HL-60 (cell line): Measurements from ENCODE around the gene NME5.

ENCODE experiments used
- GABPA ChIP-seq: IDR thresholded peaks from 2 replicates; pipeline ENCODE4 v1.6.1; 2012; ENCODE audit warnings: low read depth
- POLR2AphosphoS5 ChIP-seq: IDR thresholded peaks from 2 replicates; pipeline ENCODE4 v1.6.1; 2012; ENCODE audit warnings: low read depth
- SPI1 ChIP-seq: IDR thresholded peaks from 2 replicates; pipeline ENCODE4 v1.6.1; 2012; ENCODE audit warnings: low read depth, mild to moderate bottlenecking, borderline replicate concordance
- TF ChIP-seq, protein P1 (sequence below): IDR thresholded peaks from one replicate; pipeline ENCODE4 v1.5.1; 2011; ENCODE audit warnings: low read length, control low read depth, inconsistent platforms; ENCODE audit not compliant: insufficient read depth
- TF ChIP-seq, protein P2 (sequence below): IDR thresholded peaks from 2 replicates; pipeline ENCODE4 v1.6.1; 2012; ENCODE audit warnings: low read depth; ENCODE audit not compliant: insufficient replicate concordance

DNA sequence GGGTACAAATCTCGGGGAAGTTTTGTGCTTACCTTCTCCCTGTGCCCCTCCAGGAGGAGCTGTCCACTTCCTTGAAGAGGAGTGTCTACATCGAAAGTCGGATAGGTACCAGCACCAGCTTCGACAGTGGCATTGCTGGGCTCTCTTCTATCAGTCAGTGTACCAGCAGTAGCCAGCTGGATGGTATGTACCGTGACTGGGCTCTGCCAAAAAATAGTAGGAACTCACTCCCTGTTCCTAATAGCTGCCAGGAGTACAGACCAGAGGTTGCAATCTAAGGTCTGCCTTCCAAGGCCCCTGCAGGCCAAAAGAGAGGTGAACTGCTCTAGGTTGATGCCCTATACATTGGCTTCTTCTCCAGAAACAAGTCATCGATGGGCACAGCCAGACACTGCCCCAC, 43.6 kb upstream of the NME5 start:
- TF ChIP-seq, protein P1, sequence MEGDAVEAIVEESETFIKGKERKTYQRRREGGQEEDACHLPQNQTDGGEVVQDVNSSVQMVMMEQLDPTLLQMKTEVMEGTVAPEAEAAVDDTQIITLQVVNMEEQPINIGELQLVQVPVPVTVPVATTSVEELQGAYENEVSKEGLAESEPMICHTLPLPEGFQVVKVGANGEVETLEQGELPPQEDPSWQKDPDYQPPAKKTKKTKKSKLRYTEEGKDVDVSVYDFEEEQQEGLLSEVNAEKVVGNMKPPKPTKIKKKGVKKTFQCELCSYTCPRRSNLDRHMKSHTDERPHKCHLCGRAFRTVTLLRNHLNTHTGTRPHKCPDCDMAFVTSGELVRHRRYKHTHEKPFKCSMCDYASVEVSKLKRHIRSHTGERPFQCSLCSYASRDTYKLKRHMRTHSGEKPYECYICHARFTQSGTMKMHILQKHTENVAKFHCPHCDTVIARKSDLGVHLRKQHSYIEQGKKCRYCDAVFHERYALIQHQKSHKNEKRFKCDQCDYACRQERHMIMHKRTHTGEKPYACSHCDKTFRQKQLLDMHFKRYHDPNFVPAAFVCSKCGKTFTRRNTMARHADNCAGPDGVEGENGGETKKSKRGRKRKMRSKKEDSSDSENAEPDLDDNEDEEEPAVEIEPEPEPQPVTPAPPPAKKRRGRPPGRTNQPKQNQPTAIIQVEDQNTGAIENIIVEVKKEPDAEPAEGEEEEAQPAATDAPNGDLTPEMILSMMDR = no peak
- no peak for TF ChIP-seq POLR2AphosphoS5
- TF ChIP-seq, protein P2, sequence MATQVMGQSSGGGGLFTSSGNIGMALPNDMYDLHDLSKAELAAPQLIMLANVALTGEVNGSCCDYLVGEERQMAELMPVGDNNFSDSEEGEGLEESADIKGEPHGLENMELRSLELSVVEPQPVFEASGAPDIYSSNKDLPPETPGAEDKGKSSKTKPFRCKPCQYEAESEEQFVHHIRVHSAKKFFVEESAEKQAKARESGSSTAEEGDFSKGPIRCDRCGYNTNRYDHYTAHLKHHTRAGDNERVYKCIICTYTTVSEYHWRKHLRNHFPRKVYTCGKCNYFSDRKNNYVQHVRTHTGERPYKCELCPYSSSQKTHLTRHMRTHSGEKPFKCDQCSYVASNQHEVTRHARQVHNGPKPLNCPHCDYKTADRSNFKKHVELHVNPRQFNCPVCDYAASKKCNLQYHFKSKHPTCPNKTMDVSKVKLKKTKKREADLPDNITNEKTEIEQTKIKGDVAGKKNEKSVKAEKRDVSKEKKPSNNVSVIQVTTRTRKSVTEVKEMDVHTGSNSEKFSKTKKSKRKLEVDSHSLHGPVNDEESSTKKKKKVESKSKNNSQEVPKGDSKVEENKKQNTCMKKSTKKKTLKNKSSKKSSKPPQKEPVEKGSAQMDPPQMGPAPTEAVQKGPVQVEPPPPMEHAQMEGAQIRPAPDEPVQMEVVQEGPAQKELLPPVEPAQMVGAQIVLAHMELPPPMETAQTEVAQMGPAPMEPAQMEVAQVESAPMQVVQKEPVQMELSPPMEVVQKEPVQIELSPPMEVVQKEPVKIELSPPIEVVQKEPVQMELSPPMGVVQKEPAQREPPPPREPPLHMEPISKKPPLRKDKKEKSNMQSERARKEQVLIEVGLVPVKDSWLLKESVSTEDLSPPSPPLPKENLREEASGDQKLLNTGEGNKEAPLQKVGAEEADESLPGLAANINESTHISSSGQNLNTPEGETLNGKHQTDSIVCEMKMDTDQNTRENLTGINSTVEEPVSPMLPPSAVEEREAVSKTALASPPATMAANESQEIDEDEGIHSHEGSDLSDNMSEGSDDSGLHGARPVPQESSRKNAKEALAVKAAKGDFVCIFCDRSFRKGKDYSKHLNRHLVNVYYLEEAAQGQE = no peak
- TF ChIP-seq SPI1 = no peak
- TF ChIP-seq GABPA = no peak
